ENCODE data around the gene RORB.

The RORB gene

GRCh38 chr9:74598874-74599273, 101.7 kb downstream of the RORB start:
- DNase-seq (ENCODE audit: low read depth), result no peak
- TF ChIP-seq, protein P1, sequence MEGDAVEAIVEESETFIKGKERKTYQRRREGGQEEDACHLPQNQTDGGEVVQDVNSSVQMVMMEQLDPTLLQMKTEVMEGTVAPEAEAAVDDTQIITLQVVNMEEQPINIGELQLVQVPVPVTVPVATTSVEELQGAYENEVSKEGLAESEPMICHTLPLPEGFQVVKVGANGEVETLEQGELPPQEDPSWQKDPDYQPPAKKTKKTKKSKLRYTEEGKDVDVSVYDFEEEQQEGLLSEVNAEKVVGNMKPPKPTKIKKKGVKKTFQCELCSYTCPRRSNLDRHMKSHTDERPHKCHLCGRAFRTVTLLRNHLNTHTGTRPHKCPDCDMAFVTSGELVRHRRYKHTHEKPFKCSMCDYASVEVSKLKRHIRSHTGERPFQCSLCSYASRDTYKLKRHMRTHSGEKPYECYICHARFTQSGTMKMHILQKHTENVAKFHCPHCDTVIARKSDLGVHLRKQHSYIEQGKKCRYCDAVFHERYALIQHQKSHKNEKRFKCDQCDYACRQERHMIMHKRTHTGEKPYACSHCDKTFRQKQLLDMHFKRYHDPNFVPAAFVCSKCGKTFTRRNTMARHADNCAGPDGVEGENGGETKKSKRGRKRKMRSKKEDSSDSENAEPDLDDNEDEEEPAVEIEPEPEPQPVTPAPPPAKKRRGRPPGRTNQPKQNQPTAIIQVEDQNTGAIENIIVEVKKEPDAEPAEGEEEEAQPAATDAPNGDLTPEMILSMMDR (IDR thresholded peaks at IDR 0.05; ENCODE audit: control insufficient read depth, extremely low read depth, insufficient read depth), result no peak
- no peak overlapping the region for H3K4me3 ChIP-seq (ENCODE audit: low read depth, low read length)

- no peak overlapping the region for H3K4me3 ChIP-seq (ENCODE audit: low read depth, low read length)
- no peak for DNase-seq (ENCODE audit: low read depth)
- TF ChIP-seq, protein P1 (IDR thresholded peaks at IDR 0.05; ENCODE audit: control insufficient read depth, extremely low read depth, insufficient read depth), result no peak
Measured at GRCh38 chr9:74609671-74610405, 112.7 kb downstream of the RORB start.

DNA sequence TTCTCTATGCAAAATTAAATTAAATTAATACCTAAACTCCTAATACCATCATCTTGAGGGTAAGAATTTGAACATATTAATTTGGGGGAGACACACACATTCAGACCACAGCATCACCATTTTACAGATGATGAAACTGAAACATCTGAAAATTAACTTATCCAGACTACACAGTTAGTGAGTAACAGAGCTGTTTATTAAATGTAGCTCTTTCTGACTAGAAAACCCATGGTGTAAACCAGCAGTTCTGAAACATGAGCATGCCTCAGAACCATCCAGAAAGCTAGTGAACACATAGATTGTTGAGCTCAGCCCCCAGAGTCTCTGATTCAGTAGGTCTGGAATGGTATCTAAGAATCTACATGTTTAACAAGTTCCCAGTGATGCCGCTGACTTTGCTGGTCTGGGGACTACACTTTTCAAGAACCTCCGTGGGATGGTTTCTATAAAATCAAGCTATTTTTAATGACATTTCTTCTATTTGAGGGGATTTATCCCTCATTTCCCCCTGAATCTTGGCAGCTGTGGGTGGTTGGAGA, 113.5 kb downstream of the RORB start:
- no peak for DNase-seq (ENCODE audit: low read depth)
- TF ChIP-seq, protein P1 (IDR thresholded peaks at IDR 0.05; ENCODE audit: control insufficient read depth, extremely low read depth, insufficient read depth), result no peak
- H3K4me3 ChIP-seq (ENCODE audit: low read depth, low read length), result no peak overlapping the region

- TF ChIP-seq, protein P1 (IDR thresholded peaks at IDR 0.05; ENCODE audit: control insufficient read depth, extremely low read depth, insufficient read depth), result no peak
- no peak for DNase-seq (ENCODE audit: low read depth)
- no peak overlapping the region for H3K4me3 ChIP-seq (ENCODE audit: low read depth, low read length)
Measured at GRCh38 chr9:74630228-74630627, 133.1 kb downstream of the RORB start.

DNA sequence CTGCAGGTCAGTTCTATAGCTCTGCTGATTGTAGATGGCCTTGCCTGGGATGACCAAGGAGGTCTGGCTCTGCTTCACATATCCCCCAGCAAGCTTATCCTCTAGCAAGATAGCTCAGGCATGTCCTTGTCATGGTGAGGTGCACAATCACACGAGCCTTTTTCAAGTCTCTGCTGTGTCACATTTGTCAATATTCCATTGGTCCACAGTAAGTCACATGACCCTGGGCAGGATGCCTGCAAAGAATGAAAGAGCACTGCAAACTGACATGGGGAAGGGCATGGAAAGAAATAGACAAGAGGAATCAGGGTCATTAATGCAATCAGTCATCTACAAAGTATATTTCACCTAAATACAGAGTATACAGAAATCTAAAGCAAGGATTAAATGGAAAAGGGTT, 142.0 kb downstream of the RORB start:
- no peak for DNase-seq (ENCODE audit: low read depth)
- TF ChIP-seq, protein P1 (IDR thresholded peaks at IDR 0.05; ENCODE audit: control insufficient read depth, extremely low read depth, insufficient read depth), result no peak
- no peak overlapping the region for H3K4me3 ChIP-seq (ENCODE audit: low read depth, low read length)

DNA sequence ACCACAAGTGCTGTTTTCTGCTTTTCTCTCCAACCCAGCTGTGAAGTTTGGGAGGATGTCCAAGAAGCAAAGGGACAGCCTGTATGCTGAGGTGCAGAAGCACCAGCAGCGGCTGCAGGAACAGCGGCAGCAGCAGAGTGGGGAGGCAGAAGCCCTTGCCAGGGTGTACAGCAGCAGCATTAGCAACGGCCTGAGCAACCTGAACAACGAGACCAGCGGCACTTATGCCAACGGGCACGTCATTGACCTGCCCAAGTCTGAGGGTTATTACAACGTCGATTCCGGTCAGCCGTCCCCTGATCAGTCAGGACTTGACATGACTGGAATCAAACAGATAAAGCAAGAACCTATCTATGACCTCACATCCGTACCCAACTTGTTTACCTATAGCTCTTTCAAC, 145.2 kb downstream of the RORB start:
- TF ChIP-seq, protein P1 (IDR thresholded peaks at IDR 0.05; ENCODE audit: control insufficient read depth, extremely low read depth, insufficient read depth), result no peak
- H3K4me3 ChIP-seq (ENCODE audit: low read depth, low read length), result no peak overlapping the region
- no peak for DNase-seq (ENCODE audit: low read depth)
